Psoas muscle (tissue), 8 donors: ENCODE measurements around the gene CAMKMT. TPM values are rescaled to one million over a fixed set of nuclear protein-coding genes. Genes with fewer than 3 reads are reported as not detected.

Experiments
- ATAC-seq, 4 donors: fragments of 200-7000 bp; cut with Tn5 transposase; one replicate each; pipeline ENCODE4 v1.9.1; 2020; ENCODE audit warnings: moderate library complexity in 3 of 4, mild to moderate bottlenecking in 2 of 4
- DNase-seq, 2 donors: peaks; one replicate each; pipeline ENCODE4 v3.0.0-alpha.2; 2020
- H3K27ac ChIP-seq: fragments of 200-600 bp; one replicate; pipeline ENCODE4 v1.8.0; 2022
- H3K27me3 ChIP-seq, 3 donors: fragments of 200-600 bp in 1 of 3; one replicate each; pipeline versions ENCODE4 v1.6.1 to v1.8.0; 2013 to 2022; ENCODE audit warnings: low read length in 2 of 3, mild to moderate bottlenecking in 2 of 3, moderate library complexity in 1 of 3; ENCODE audit not compliant: insufficient read depth in 3 of 3
- H3K36me3 ChIP-seq, 2 donors: fragments of 200-600 bp in 1 of 2; one replicate each; pipeline versions ENCODE4 v1.6.1 to v1.8.0; 2013 to 2022; ENCODE audit warnings: low read depth in 1 of 2, mild to moderate bottlenecking in 1 of 2, moderate library complexity in 1 of 2; ENCODE audit not compliant: insufficient read depth in 1 of 2
- H3K4me1 ChIP-seq: fragments of 200-600 bp; one replicate; pipeline ENCODE4 v1.8.0; 2022
- H3K4me3 ChIP-seq: fragments of 200-600 bp; one replicate; pipeline ENCODE4 v1.8.0; 2022; ENCODE audit warnings: mild to moderate bottlenecking
- H3K9me3 ChIP-seq: fragments of 200-600 bp; one replicate; pipeline ENCODE4 v1.8.0; 2022
- CTCF ChIP-seq: fragments of 200-600 bp; IDR thresholded peaks from one replicate; pipeline ENCODE4 v1.8.0; 2022; ENCODE audit warnings: antibody characterized with exemption
- WGBS, 3 donors: extraction: QIAGEN DNeasy Blood & Tissue Kit; methylation state at CpG; one replicate each; pipeline versions ENCODE4 v1.1.6 to v1.1.7; 2013; 5-methylcytosine and 5-hydroxymethylcytosine counted together
- intact Hi-C, 2 donors: fragments of 100-400 bp; cut with DNase I; formaldehyde crosslinking; loops; one replicate each; pipeline versions ENCODE4 v1.11.0 to v1.14.2; 2022
- polyA plus RNA-seq, 3 donors: library from polyadenylated mRNA; stranded (reverse); fragments of 200-250 nt; gene quantifications; one replicate each; pipeline ENCODE4 v1.2.3, GENCODE V29; 2013
- total RNA-seq, 4 donors: library from RNA; stranded (reverse); fragmentation: NEBNext Ultra II Directional in 2 of 4; extraction: Animal tissue kit (Norgen Biotek cat#: 25700) in 2 of 4; gene quantifications; one replicate each; pipeline versions ENCODE4 v1.2.1 to v1.2.4, GENCODE V29; 2021 to 2023
- donor health status: healthy with polysubstance abuse.
- donor health status: DM: no; HTN: no; CAD: no; lungs with moderate emphysema.
- donor health status: Bipolar disorder and iron deficiency.
- donor health status: healthy.
- donor health status: DM: yes; HTN: yes; CAD: no.
- donor health status: DM: no; HTN: no; CAD: no.
- donor health status: DM: no; HTN: no; CAD: no.
- donor health status: DM: yes; HTN: yes; CAD: no.

The CAMKMT gene
- total and polyA plus RNA-seq, 7 donors, result 2.8 to 7.3 (median 4.5) TPM

DNA sequence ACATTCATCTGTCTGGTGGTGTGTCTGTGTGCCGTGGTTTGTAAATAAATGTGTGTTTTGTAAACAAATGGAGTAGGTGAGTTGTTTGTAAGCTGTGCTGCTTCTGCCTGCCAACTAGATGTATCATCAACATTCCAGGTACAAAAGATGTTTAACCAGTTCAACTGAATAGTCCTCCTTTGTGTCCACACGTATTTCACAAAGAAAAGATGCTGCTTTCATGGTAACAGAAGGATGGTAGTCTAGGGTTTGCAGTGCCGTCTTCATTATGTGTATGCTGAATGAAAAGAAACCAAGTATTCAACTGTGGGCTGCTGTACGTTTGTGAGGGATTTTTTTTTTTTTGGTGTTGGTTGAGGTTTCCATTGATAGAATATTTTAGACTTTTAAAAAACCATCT, 72.1 kb downstream of the CAMKMT start:
- 74 to 77% (median 75%) methylated on average over 4 of the region's 4 CpGs for WGBS, 3 donors
- H3K27ac ChIP-seq, result no peak overlapping the region
- DNase-seq, result no peak
- H3K36me3 ChIP-seq, result no peaks in the 10 kb centered on the region
- H3K4me1 ChIP-seq, result peaks cover 5% of the 10 kb centered on the region
- TF ChIP-seq CTCF, result no peak
- H3K9me3 ChIP-seq, result no peaks in the 10 kb centered on the region
- no peak overlapping the region for H3K4me3 ChIP-seq
- no peak for ATAC-seq
- H3K27me3 ChIP-seq, result no peaks in the 10 kb centered on the region
- intact Hi-C loops, result no loop called here

- TF ChIP-seq CTCF, result no peak
- no peak for DNase-seq
- Histone ChIP-seq H3K4me3 (no peak overlapping the region), H3K36me3 (no peaks in the 10 kb centered on the region), H3K27ac (no peak overlapping the region), H3K27me3 (no peaks in the 10 kb centered on the region), H3K4me1 (no peaks in the 10 kb centered on the region), H3K9me3 (no peaks in the 10 kb centered on the region)
- ATAC-seq, result no peak
- intact Hi-C loops, result no loop called here
- 94 to 96% (median 94%) methylated on average over 4 of the region's 4 CpGs for WGBS, 3 donors
Measured at GRCh38 chr2:44441200-44441599, 79.5 kb downstream of the CAMKMT start.

- ATAC-seq (no peak), DNase-seq (no peak)
- no peak overlapping the region for H3K4me3 ChIP-seq
- no peaks in the 10 kb centered on the region for H3K27me3 ChIP-seq
- intact Hi-C loops, result no loop called here
- H3K36me3 ChIP-seq, result no peaks in the 10 kb centered on the region
- H3K9me3 ChIP-seq, result no peaks in the 10 kb centered on the region
- no peak for TF ChIP-seq CTCF
- no peaks in the 10 kb centered on the region for H3K4me1 ChIP-seq
- H3K27ac ChIP-seq, result no peak overlapping the region
- WGBS, 3 donors, result 94 to 99% (median 97%) methylated on average over 1 of the region's 1 CpG
Measured at GRCh38 chr2:44442019-44442418, 80.3 kb downstream of the CAMKMT start.

DNA sequence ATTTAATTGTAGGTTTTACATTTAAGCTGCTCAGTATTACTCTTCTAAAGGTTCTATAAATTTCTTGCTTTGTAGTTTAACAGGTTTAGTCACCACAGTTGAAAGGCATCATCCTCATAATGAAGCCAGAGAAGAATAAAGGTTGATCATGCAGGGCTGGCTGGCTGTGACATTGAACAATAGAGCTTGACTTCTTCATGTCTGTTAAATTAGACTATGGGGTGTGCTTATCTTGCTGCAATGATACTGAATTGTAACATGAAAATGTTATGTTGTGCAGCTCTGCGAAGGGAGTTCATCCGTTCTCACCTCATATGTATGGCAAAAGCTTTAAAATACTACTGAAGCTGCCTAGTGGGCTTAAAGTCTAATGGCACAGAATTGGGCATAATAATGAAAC, 81.8 kb downstream of the CAMKMT start:
- H3K27ac ChIP-seq, result no peak overlapping the region
- no peaks in the 10 kb centered on the region for H3K9me3 ChIP-seq
- ATAC-seq (no peak), DNase-seq (no peak)
- H3K36me3 ChIP-seq, result no peaks in the 10 kb centered on the region
- WGBS, 3 donors, result 95 to 98% (median 96%) methylated on average over 2 of the region's 2 CpGs
- H3K27me3 ChIP-seq, result no peaks in the 10 kb centered on the region
- TF ChIP-seq CTCF, result no peak
- no peaks in the 10 kb centered on the region for H3K4me1 ChIP-seq
- H3K4me3 ChIP-seq, result no peak overlapping the region
- intact Hi-C loops, result no loop called here

- no peaks in the 10 kb centered on the region for H3K4me1 ChIP-seq
- no peak for ATAC-seq
- intact Hi-C loops, result no loop called here
- no peaks in the 10 kb centered on the region for H3K9me3 ChIP-seq
- no peak for TF ChIP-seq CTCF
- H3K27me3 ChIP-seq, result no peaks in the 10 kb centered on the region
- WGBS, 3 donors, result 94 to 96% (median 95%) methylated on average over 2 of the region's 2 CpGs
- no peaks in the 10 kb centered on the region for H3K36me3 ChIP-seq
- no peak overlapping the region for H3K27ac ChIP-seq
- no peak for DNase-seq
- H3K4me3 ChIP-seq, result no peak overlapping the region
Measured at GRCh38 chr2:44444881-44445280, 83.1 kb downstream of the CAMKMT start.
